Measurements from ENCODE around the gene ECD.
"Not testable (repeated sequence)": the region's sequence is repeated elsewhere in the genome, so short reads cannot be mapped to it uniquely, and the experiment has no call there.

The ECD gene

DNA sequence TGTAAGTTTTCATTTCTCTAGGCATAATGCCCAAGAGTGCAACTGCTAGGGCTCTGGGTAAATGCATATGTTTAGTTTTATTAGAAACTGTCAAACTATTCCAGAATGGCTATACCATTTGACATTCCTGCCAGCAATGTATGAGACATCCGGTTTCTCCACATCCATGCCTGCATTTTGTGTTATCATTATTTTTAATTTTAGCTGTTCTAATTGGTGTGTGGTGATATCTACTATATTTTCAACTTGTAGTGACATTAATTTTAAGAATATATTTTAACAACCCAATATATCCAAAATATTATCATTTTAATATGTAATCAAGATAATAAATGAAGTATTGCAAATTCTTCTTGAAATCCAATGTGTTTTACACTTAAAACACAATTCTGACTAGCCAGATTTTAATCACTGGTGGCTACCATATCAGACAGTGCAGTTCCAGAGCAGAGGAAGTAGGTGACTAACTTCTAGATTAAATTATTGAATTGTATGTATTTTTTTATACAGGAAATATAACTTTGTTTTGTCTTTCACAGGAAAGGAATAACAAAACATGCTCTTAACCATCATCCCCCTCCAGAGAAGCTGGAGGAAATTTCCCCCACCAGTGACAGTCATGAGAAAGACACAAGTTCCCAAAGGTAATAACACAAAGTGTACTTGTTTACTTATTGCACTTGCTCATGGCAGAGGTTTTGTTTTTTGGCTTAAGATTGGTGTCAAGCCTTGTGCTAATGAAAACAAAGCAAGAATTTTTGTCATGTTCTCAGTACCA is 6.5 kb upstream of the ECD start:
- DNase-seq (ENCODE audit: insufficient read length, low spot score) = no peak
- peak; percentile 53 for FAIRE-seq
- no peak for TF ChIP-seq POLR2A (IDR thresholded peaks at IDR 0.05; ENCODE audit: low read depth, low read length)

DNA sequence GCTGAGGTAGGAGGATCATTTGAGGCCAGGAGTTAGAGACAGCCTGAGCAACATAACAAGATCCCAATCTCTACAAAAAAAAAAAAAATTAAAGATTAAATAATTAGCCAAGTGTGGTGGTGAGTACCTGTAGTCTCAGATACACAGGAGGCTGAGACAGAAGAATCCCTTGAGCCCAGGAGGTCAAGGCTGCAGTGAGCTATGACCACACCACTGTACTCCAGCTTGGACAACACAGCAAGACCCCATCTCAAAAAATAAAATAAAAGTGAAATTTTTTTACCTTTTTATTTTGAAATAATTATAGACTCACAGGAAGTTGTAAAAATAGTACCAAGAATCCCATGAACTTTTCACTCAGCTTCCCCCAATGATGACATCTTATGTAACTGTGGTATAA is 5.1 kb upstream of the ECD start:
- DNase-seq (ENCODE audit: insufficient read length, low spot score) (no peak), FAIRE-seq (no peak)
- no peak for TF ChIP-seq POLR2A (IDR thresholded peaks at IDR 0.05; ENCODE audit: low read depth, low read length)

DNA sequence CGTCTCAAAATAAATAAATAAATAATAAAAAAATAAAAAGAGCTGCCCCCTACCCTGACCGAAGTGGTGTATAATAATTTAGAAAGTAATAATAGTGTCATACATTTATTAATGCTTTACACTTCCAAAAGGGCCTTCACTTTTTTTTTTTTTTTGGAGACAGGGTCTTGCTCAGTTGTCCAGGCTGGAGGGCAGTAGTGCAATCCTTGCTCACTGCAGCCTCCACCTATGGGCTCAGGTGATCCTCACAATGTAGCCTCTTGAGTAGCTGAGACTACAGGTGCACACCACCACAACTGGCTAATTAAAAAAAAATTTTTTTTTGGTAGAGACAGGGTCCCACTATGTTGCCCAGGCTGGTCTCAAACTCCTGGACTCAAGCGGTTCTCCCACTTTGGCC is 1.5 kb upstream of the ECD start:
- no peak for TF ChIP-seq POLR2A (IDR thresholded peaks at IDR 0.05; ENCODE audit: low read depth, low read length)
- DNase-seq (ENCODE audit: insufficient read length, low spot score) (no peak), FAIRE-seq (no peak)

DNA sequence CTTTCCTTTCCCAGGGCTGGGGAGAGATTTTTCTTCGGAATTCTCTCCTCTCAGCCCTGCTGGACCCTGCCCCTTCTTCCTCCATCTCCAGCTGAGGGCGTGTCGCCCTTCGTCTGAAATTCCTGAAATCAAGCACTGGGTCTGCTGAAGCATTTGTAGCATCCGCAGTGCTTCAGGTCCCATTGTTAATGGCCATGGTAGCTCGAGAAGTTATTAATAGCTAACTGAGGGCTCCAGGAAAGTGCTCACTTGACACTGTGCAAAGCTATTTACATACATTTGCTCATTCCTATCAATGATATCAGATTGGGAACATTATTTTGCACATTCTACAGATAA is 626 bp upstream of the ECD start:
- FAIRE-seq (no peak), DNase-seq (ENCODE audit: insufficient read length, low spot score) (no peak)
- no peak for TF ChIP-seq POLR2A (IDR thresholded peaks at IDR 0.05; ENCODE audit: low read depth, low read length)

DNA sequence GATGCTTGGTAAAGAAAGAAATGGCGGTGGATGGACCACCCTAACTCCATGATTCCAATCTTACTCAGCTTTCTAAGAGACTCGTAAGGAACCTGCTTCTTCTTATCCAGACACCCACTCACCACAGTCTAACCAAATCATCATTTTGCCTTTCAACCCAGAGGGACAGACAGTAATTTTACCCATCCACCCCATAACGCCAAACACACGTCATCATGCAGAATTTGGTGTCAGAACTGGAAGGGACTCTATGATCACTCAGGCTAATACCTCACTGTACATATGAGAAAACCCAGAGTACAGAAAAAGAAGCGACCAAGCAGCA is 388 bp downstream of the ECD start:
- FAIRE-seq (no peak), DNase-seq (ENCODE audit: insufficient read length, low spot score) (no peak)
- TF ChIP-seq POLR2A (IDR thresholded peaks at IDR 0.05; ENCODE audit: low read depth, low read length) = no peak

DNA sequence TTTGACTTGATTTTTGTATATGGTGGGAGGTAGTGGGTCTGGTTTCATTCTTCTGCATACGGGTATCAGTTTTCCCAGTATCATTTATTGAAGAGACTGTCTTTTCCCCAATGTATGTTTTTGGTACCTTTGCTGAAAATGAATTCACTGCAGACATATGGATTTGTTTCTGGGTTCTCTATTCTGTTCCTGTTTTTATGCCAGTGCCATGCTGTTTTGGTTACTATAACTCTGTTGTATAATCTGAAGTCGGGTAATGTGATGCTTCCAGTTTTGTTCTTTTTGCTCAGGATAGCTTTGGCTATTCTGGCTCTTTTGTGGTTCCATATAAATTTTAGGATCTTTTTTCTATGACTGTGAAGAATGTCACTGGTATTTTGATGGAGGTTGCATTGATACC is 836 bp downstream of the ECD start:
- DNase-seq (ENCODE audit: insufficient read length, low spot score) (no peak), FAIRE-seq (no peak)
- TF ChIP-seq POLR2A (IDR thresholded peaks at IDR 0.05; ENCODE audit: low read depth, low read length) = no peak

DNA sequence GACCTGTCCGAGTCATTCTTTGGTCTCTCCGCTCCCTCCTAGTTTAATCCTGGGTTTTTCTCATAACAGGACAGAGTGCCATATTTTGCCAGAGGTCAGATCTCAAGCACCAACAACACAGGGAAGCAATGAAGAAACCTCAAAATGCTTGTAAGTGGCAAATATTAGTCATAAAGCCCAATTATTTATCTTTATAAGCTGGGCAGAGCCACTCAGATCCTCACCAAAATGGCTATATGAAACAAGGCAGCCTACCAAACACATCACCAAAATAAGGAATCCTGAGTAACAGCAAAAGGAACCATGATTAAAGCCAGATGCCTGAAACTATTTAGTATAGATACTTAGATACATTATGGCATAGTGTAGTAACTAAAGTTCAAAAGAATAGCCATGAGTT is 4.7 kb downstream of the ECD start:
- TF ChIP-seq POLR2A (IDR thresholded peaks at IDR 0.05; ENCODE audit: low read depth, low read length) = no peak
- FAIRE-seq = no peak
- DNase-seq (ENCODE audit: insufficient read length, low spot score) = no peak

DNA sequence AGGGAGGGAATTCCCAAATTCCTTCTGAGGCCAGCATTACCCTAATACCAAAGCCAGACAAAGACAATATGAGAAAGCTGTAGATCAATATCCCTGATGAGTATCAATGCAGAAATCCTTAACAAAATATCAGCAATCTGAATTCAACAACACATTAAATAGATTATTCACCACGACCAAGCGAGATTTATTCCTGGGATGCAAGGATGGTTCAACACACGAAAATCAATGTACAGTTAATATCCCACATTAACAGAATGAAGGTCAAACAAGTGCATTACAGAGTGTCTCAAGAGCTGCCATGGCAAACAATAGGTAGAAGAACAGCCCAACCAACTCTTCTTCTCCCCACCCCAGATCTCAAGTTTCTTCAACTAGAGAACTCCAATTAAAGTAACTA is 6.1 kb downstream of the ECD start:
- TF ChIP-seq POLR2A (IDR thresholded peaks at IDR 0.05; ENCODE audit: low read depth, low read length) = no peak
- no peak for DNase-seq (ENCODE audit: insufficient read length, low spot score)
- FAIRE-seq = peak; percentile 85

DNA sequence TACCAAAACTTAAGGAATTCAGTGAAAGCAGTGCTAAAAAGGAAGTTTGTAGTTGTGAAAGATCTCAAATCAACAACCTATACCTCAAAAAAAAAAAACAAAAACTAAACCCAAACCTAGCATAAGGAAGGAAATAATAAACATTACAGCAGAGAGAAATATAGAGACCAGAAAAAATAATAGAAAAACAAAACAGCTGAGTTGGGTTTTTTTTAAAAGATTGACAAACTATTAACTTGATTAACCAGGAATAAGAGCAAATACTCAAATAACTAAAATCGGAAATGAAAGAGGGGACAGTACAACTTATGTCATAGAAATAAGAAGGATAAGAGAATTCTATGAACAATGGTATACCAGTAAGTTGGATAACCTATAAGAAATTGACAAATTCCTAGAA is 6.7 kb downstream of the ECD start:
- FAIRE-seq = no peak
- no peak for TF ChIP-seq POLR2A (IDR thresholded peaks at IDR 0.05; ENCODE audit: low read depth, low read length)
- DNase-seq (ENCODE audit: insufficient read length, low spot score) = no peak

DNA sequence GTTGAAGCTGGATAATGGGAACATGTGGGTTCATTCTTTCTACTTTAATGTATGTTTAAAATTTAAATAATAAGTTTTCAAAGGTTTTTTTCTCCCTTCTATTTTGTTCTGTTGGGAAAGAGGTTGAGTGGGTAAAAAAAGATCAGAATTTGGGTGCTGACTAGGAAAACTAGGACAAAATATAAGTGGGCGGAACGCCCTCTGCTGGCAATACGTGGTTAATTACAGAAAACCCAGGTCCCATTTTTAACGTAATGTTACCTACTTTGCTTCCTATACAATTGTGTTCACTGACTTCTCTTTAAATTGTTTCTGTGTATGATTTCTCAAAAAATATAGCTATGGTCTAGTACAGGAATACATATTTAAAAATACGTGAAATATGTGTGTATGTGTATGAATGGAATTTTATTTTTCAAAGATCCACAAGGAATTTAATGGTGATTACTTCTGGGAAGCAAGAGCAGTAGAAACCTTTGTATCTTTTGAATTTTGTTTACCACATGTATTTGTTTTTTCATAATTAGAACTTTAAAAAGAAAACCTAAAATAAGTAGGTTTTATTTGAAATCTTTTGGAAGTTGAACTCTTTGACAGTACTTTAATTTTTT is 8.7 kb downstream of the ECD start:
- no peak for TF ChIP-seq POLR2A (IDR thresholded peaks at IDR 0.05; ENCODE audit: low read depth, low read length)
- FAIRE-seq (peak; percentile 93), DNase-seq (ENCODE audit: insufficient read length, low spot score) (peak; percentile 19)

DNA sequence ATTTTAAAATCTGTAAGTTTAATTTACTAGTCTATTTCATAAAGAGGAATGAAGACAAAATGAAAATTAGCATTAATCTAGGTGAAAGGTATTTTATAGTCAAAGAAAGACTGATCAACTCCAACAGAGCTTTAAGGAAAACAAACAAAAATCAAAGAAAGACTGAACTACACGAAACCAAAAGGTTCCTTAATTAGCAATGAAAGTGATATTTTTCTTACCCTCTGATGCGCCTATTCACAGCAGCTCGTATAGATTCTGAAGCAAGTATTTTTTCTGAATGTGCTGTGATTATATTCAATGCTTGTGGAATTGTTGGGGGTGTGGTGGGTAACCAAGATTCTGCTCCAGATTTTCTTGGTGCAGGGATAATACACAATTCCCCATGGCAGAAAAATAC is 11.8 kb downstream of the ECD start:
- TF ChIP-seq POLR2A (IDR thresholded peaks at IDR 0.05; ENCODE audit: low read depth, low read length) = no peak
- FAIRE-seq = peak; percentile 57
- DNase-seq (ENCODE audit: insufficient read length, low spot score) = no peak

DNA sequence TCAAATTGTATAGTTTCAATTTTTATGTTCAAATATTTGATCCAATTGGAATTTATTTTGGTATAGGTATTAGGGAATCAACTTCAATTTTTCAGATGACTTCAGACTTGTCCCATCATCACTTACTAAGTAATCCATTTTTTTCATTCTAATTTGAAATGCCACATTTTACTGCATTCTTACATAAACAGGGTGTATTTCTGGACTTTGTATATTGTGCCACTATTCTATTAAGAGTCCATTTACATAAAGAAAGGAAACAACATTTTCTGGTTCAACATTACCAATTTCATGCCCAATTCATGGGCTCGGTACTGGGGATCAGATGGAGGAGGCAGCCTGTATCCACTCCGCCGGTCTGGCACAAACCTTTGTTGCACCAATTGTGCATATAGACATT is 15.8 kb downstream of the ECD start:
- DNase-seq (ENCODE audit: insufficient read length, low spot score) (no peak), FAIRE-seq (peak; percentile 53)
- no peak for TF ChIP-seq POLR2A (IDR thresholded peaks at IDR 0.05; ENCODE audit: low read depth, low read length)

DNA sequence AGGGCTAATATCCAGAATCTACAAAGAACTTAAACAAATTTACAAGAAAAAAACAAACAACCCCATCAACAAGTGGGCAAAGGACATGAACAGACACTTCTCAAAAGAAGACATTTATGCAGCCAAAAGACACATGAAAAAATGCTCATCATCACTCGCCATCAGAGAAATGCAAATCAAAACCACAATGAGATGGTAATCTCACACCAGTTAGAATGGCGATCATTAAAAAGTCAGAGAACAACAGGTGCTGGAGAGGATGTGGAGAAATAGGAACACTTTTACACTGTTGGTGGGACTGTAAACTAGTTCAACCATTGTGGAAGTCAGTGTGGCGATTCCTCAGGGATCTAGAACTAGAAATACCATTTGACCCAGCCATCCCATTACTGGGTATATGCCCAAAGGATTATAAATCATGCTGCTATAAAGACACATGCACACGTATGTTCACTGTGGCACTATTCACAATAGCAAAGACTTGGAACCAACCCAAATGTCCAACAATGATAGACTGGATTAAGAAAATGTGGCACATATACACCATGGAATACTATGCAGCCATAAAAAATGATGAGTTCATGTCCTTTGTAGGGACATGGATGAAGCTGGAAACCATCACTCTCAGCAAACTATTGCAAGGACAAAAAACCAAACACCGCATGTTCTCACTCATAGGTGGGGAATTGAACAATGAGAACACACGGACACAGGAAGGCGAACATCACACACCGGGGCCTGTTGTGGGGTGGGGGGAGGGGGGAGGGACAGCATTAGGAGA is 17.0 kb downstream of the ECD start:
- not testable (repeated sequence) for DNase-seq (ENCODE audit: insufficient read length, low spot score); FAIRE-seq

DNA sequence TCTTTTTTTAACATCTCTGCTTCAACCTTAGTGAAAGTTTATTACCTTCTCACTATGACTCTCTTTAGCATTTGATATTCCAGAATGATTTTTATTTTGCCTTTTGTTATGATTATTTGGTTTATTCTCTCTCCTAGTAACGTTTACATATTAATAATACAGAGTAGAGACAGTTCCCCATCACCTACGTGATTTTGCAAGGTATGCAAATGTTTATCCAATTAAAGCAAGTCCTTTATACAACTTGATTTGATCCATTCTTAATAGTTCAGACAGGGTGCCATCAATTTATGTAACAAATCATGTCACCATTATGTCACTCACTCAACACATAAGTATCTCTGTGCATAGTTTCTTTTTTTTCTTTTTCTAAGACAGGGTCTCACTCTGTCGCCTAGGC is 26.2 kb downstream of the ECD start:
- FAIRE-seq = no peak
- no peak for TF ChIP-seq POLR2A (IDR thresholded peaks at IDR 0.05; ENCODE audit: low read depth, low read length)
- DNase-seq (ENCODE audit: insufficient read length, low spot score) = no peak

DNA sequence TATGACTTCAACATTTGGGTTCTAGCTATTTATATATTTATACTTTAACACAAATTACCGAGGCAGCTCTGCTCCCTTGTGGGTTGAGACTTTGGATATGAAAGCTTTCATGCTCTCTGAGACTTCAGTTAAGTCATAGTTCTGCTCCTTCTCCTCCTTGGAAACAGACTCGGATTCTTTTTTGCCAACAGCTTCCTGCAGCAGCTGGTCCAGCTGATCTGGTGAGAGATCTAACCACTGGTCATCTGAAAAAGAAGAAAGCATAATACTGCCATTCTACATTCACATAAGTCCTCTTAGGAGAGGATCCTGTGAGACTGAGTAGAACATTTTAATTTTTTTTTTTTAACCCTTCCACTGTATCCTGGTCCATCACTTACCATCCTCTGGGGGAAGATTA is 28.6 kb downstream of the ECD start:
- TF ChIP-seq POLR2A (IDR thresholded peaks at IDR 0.05; ENCODE audit: low read depth, low read length) = no peak
- DNase-seq (ENCODE audit: insufficient read length, low spot score) (no peak), FAIRE-seq (no peak)
